ENCODE measurements around the gene SMG9. TPM values are rescaled to one million over a fixed set of nuclear protein-coding genes. Genes with fewer than 3 reads are reported as not detected.

SMG9 gene
- total and polyA plus RNA-seq, 2 of the 13 experiments (the other 11 are each of a cell fraction or from before 2014, with no cell fraction given), result 16.1 to 18.7 TPM

DNA sequence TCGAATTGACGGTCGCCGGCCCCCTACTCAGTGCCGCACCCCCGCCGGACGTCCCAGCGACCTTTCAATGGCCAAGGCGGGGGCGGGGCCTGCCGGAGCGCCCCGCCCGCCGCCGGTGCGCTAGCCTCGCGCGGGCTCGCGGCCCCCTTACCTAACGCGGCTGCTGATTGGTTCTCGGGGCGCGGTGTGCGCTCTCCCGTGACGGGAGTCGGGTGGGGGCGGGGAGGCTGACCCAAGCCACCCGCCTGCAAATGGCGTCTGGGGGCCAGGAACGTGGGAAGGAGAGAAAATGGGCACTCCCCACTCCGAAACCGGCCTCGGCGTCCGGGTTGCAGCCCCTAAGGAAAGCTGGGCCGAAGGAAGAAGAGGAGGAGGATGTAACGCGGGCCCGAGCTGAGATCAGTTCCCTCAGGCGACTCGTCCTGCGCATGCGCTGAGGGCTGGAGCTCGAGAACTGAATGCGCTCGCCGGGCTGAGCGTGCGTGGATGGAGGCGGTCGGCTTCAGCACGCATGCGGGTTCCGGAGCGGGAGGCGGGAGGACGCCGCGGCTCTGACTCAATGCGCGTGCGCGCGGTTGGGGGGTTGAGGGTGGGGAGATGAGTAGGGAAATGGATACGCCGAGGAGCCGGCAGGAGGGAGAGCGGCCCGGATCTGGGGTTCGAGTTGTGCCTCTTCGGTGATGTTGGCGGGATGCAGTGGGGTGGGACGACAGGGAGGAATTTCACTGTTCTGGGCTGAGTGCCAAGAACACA, at the start of gene SMG9 (continued):
- TF ChIP-seq, protein P1, sequence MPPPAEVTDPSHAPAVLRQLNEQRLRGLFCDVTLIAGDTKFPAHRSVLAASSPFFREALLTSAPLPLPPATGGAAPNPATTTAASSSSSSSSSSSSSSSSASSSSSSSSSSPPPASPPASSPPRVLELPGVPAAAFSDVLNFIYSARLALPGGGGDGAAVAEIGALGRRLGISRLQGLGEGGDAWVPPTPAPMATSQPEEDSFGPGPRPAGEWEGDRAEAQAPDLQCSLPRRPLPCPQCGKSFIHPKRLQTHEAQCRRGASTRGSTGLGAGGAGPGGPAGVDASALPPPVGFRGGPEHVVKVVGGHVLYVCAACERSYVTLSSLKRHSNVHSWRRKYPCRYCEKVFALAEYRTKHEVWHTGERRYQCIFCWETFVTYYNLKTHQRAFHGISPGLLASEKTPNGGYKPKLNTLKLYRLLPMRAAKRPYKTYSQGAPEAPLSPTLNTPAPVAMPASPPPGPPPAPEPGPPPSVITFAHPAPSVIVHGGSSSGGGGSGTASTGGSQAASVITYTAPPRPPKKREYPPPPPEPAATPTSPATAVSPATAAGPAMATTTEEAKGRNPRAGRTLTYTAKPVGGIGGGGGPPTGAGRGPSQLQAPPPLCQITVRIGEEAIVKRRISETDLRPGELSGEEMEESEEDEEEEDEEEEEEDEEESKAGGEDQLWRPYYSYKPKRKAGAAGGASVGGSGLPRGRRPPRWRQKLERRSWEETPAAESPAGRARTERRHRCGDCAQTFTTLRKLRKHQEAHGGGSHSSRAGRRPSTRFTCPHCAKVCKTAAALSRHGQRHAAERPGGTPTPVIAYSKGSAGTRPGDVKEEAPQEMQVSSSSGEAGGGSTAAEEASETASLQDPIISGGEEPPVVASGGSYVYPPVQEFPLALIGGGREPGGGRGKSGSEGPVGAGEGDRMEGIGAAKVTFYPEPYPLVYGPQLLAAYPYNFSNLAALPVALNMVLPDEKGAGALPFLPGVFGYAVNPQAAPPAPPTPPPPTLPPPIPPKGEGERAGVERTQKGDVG (CRISPR knock-in tag; IDR thresholded peaks at IDR 0.05; ENCODE audit: borderline replicate concordance), result peak; percentile 94; the same call in 1 of the 2 replicates
- TF ChIP-seq ZNF205 (CRISPR knock-in tag; IDR thresholded peaks at IDR 0.05) (peak; percentile 69; the same call in 1 of the 2 replicates), KLF12 (CRISPR knock-in tag; IDR thresholded peaks at IDR 0.05; ENCODE audit: borderline replicate concordance) (0 out of 2 replicates have a peak, but pooled peaks have one; percentile 44), ZNF766 (CRISPR knock-in tag; IDR thresholded peaks at IDR 0.05; ENCODE audit: borderline replicate concordance) (no peak; the same call in 1 of the 2 replicates), HOXA3 (CRISPR knock-in tag; IDR thresholded peaks at IDR 0.05) (peak; percentile 91), ZSCAN29 (CRISPR knock-in tag; conservative IDR thresholded peaks at IDR 0.05) (no peak), HHEX (CRISPR knock-in tag; IDR thresholded peaks at IDR 0.05) (no peak), THAP9 (CRISPR knock-in tag; IDR thresholded peaks at IDR 0.05; ENCODE audit: borderline replicate concordance) (peak; percentile 91; the same call in 1 of the 2 replicates), ZNF777 (CRISPR knock-in tag; IDR thresholded peaks at IDR 0.05) (peak; percentile 64), HIVEP1 (CRISPR knock-in tag; IDR thresholded peaks at IDR 0.05) (peak; percentile 65), MEF2D (CRISPR knock-in tag; IDR thresholded peaks at IDR 0.05) (peak; percentile 48; the same call in 1 of the 2 replicates), NR2F1 (CRISPR knock-in tag; IDR thresholded peaks at IDR 0.05) (0 out of 4 replicates have a peak, but pooled peaks of 1 of the 2 experiments have one; percentile 4), ZNF512 (CRISPR knock-in tag; IDR thresholded peaks at IDR 0.05) (0 out of 2 replicates have a peak, but pooled peaks have one; percentile 25), ZKSCAN8 (CRISPR knock-in tag; IDR thresholded peaks at IDR 0.05; ENCODE audit: borderline replicate concordance) (peak; percentile 54; the same call in 1 of the 2 replicates), RBAK (CRISPR knock-in tag; IDR thresholded peaks at IDR 0.05) (0 out of 2 replicates have a peak, but pooled peaks have one; percentile 8), MIXL1 (CRISPR knock-in tag; IDR thresholded peaks at IDR 0.05) (peak; percentile 12), ERF (CRISPR knock-in tag; IDR thresholded peaks at IDR 0.05) (peak; percentile 78; the same call in 1 of the 2 replicates), BCLAF1 (IDR thresholded peaks at IDR 0.05) (no peak), RFX3 (CRISPR knock-in tag; IDR thresholded peaks at IDR 0.05) (no peak)

All from HepG2 (cell line).